ENCODE measurements around the gene ZDHHC5.

DNA sequence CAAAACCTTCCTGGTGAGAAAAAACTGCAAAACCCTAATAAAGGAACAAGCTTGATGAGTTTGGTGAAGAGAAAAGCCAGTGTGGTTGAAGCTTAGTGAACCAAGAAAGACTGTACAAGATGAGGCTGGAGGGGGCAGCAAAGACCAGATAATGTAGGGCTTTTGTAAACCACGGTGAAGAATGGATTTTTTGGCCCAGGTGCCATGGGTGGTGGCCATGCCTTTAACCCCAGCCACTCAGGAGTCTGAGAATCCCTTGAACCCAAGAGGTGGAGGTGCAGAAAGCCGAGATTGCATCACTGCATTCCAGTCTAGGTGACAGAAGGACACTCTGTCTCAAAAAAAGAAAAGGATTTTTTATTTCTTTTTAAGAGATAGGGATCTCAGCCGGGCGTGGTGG is 5.0 kb upstream of the ZDHHC5 start:
- TF ChIP-seq, protein P1, sequence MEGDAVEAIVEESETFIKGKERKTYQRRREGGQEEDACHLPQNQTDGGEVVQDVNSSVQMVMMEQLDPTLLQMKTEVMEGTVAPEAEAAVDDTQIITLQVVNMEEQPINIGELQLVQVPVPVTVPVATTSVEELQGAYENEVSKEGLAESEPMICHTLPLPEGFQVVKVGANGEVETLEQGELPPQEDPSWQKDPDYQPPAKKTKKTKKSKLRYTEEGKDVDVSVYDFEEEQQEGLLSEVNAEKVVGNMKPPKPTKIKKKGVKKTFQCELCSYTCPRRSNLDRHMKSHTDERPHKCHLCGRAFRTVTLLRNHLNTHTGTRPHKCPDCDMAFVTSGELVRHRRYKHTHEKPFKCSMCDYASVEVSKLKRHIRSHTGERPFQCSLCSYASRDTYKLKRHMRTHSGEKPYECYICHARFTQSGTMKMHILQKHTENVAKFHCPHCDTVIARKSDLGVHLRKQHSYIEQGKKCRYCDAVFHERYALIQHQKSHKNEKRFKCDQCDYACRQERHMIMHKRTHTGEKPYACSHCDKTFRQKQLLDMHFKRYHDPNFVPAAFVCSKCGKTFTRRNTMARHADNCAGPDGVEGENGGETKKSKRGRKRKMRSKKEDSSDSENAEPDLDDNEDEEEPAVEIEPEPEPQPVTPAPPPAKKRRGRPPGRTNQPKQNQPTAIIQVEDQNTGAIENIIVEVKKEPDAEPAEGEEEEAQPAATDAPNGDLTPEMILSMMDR (conservative IDR thresholded peaks at IDR 0.05; ENCODE audit: low read depth, low read length): 0 out of 2 replicates have a peak, but pooled peaks have one; percentile 16
- TF ChIP-seq POLR2A (IDR thresholded peaks at IDR 0.05; ENCODE audit: low read depth, low read length) (no peak), MAFK (IDR thresholded peaks at IDR 0.05; ENCODE audit: low read depth, low read length) (no peak), CEBPB (IDR thresholded peaks at IDR 0.05; ENCODE audit: low read depth, low read length) (no peak), RAD21 (IDR thresholded peaks at IDR 0.05; ENCODE audit: low read length) (no peak)
